WTC11 (cell line): ENCODE data around the gene GNA14. TPM values are rescaled to one million over a fixed set of nuclear protein-coding genes. Genes with fewer than 3 reads are reported as not detected.

ENCODE experiments used
- ATAC-seq: fragments of 200-7000 bp; cut with Tn5 transposase; 2 replicates; pipeline ENCODE4 v1.10.0; 2021; ENCODE audit warnings: mild to moderate bottlenecking, moderate library complexity
- CTCF ChIA-PET: fragments of 300-600 bp; sonication (Branson Sonifier 250); formaldehyde crosslinking; loops from one replicate; lab custom pipeline; 2021; ENCODE audit warnings: antibody characterized with exemption; lab: Charles Lee
- POLR2A ChIA-PET: fragments of 350-600 bp; sonication (Branson Sonifier 250); formaldehyde crosslinking; loops from one replicate; lab custom pipeline; 2021; ENCODE audit warnings: antibody characterized with exemption; lab: Charles Lee
- DNase-seq: peaks from one replicate; pipeline ENCODE4 v3.0.0; 2021; ENCODE audit warnings: low spot score
- H3K27ac Mint-ChIP-seq: 2 replicates; pipeline ENCODE4 v1.8.0; 2021; ENCODE audit warnings: mixed read lengths
- H3K27me3 Mint-ChIP-seq: 2 replicates; pipeline ENCODE4 v1.8.0; 2021; ENCODE audit warnings: low read depth, mild to moderate bottlenecking, moderate library complexity, mixed read lengths
- H3K36me3 Mint-ChIP-seq: 2 replicates; pipeline ENCODE4 v1.8.0; 2021; ENCODE audit warnings: mixed read lengths
- H3K4me1 Mint-ChIP-seq: 2 replicates; pipeline ENCODE4 v1.8.0; 2022; ENCODE audit warnings: mixed read lengths
- H3K4me3 Mint-ChIP-seq: 2 replicates; pipeline ENCODE4 v1.8.0; 2021; ENCODE audit warnings: mild to moderate bottlenecking, moderate library complexity, mixed read lengths
- H3K9me3 Mint-ChIP-seq: 2 replicates; pipeline ENCODE4 v1.8.0; 2021; ENCODE audit warnings: mixed read lengths
- E2F4 ChIP-seq: sonication (generic); formaldehyde crosslinking; IDR thresholded peaks from 2 replicates; pipeline ENCODE4 v1.8.1; 2022; ENCODE audit warnings: low read depth, mild to moderate bottlenecking, moderate library complexity, missing genetic modification reagents, borderline replicate concordance
- ELF4 ChIP-seq: sonication (generic); formaldehyde crosslinking; IDR thresholded peaks from 2 replicates; pipeline ENCODE4 v1.8.1; 2022; ENCODE audit warnings: low read depth, mild to moderate bottlenecking, moderate library complexity, missing genetic modification reagents
- ERG ChIP-seq: fragments of 250-450 bp; sonication (Bioruptor Pico); IDR thresholded peaks from 2 replicates; pipeline ENCODE4 v1.8.0; 2021; ENCODE audit warnings: mild to moderate bottlenecking
- ETV6 ChIP-seq: sonication (generic); formaldehyde crosslinking; IDR thresholded peaks from 2 replicates; pipeline ENCODE4 v1.8.1; 2022; ENCODE audit warnings: mild to moderate bottlenecking, missing genetic modification reagents
- IRF2 ChIP-seq: sonication (generic); formaldehyde crosslinking; IDR thresholded peaks from 2 replicates; pipeline ENCODE4 v1.8.0; 2022; ENCODE audit warnings: low read depth, missing genetic modification reagents, borderline replicate concordance
- JAZF1 ChIP-seq: fragments of 250-450 bp; sonication (Bioruptor Pico); IDR thresholded peaks from 2 replicates; pipeline ENCODE4 v1.9.0; 2021; ENCODE audit warnings: moderate library complexity, mild to moderate bottlenecking, inconsistent platforms
- JUN ChIP-seq: sonication (generic); formaldehyde crosslinking; IDR thresholded peaks from 2 replicates; pipeline ENCODE4 v1.8.0; 2023; ENCODE audit warnings: mild to moderate bottlenecking, missing genetic modification reagents
- KAT7 ChIP-seq: sonication (generic); formaldehyde crosslinking; IDR thresholded peaks from 2 replicates; pipeline ENCODE4 v1.8.1; 2023; ENCODE audit warnings: missing genetic modification reagents, mild to moderate bottlenecking, borderline replicate concordance
- MYBL2 ChIP-seq: sonication (generic); formaldehyde crosslinking; IDR thresholded peaks from 2 replicates; pipeline ENCODE4 v1.8.1; 2023; ENCODE audit warnings: mild to moderate bottlenecking, moderate library complexity, missing genetic modification reagents
- NFYB ChIP-seq: sonication (generic); formaldehyde crosslinking; conservative IDR thresholded peaks from 2 replicates; pipeline ENCODE4 v1.8.0; 2022; ENCODE audit warnings: low read depth, missing genetic modification reagents
- RORB ChIP-seq: fragments of 250-450 bp; sonication (Bioruptor Pico); IDR thresholded peaks from 2 replicates; pipeline ENCODE4 v1.9.0; 2021; ENCODE audit warnings: mild to moderate bottlenecking
- SMAD3 ChIP-seq: sonication (generic); formaldehyde crosslinking; IDR thresholded peaks from 2 replicates; pipeline ENCODE4 v1.8.0; 2022; ENCODE audit warnings: missing genetic modification reagents, mild to moderate bottlenecking, borderline replicate concordance
- SMAD4 ChIP-seq: sonication (generic); formaldehyde crosslinking; IDR thresholded peaks from 2 replicates; pipeline ENCODE4 v1.8.0; 2022; ENCODE audit warnings: mild to moderate bottlenecking, missing genetic modification reagents
- USF1 ChIP-seq: sonication (generic); formaldehyde crosslinking; IDR thresholded peaks from 2 replicates; pipeline ENCODE4 v1.8.0; 2022; ENCODE audit warnings: mild to moderate bottlenecking, missing genetic modification reagents
- ZBTB43 ChIP-seq: sonication (generic); formaldehyde crosslinking; IDR thresholded peaks from 2 replicates; pipeline ENCODE4 v1.8.1; 2023; ENCODE audit warnings: mild to moderate bottlenecking, missing genetic modification reagents
- ZMAT4 ChIP-seq: fragments of 250-450 bp; sonication (Bioruptor Pico); IDR thresholded peaks from 2 replicates; pipeline ENCODE4 v1.9.0; 2021; ENCODE audit warnings: mild to moderate bottlenecking
- ZNF219 ChIP-seq: sonication (generic); formaldehyde crosslinking; IDR thresholded peaks from 2 replicates; pipeline ENCODE4 v1.8.0; 2023; ENCODE audit warnings: missing genetic modification reagents, mild to moderate bottlenecking, borderline replicate concordance
- ZNF263 ChIP-seq: sonication (generic); formaldehyde crosslinking; IDR thresholded peaks from 2 replicates; pipeline ENCODE4 v1.8.1; 2022; ENCODE audit warnings: low read depth, mild to moderate bottlenecking, moderate library complexity, missing genetic modification reagents
- ZNF396 ChIP-seq: fragments of 250-450 bp; sonication (Bioruptor Pico); IDR thresholded peaks from 2 replicates; pipeline ENCODE4 v1.8.0; 2021; ENCODE audit warnings: mild to moderate bottlenecking, moderate library complexity, borderline replicate concordance
- ZNF423 ChIP-seq: fragments of 250-450 bp; sonication (Bioruptor Pico); IDR thresholded peaks from 2 replicates; pipeline ENCODE4 v2.1.2; 2022; ENCODE audit warnings: mild to moderate bottlenecking, moderate library complexity
- ZNF512 ChIP-seq: sonication (generic); formaldehyde crosslinking; IDR thresholded peaks from 2 replicates; pipeline ENCODE4 v1.8.1; 2022; ENCODE audit warnings: missing genetic modification reagents, borderline replicate concordance
- ZNF532 ChIP-seq: fragments of 250-450 bp; sonication (Bioruptor Pico); IDR thresholded peaks from 2 replicates; pipeline ENCODE4 v1.9.0; 2021; ENCODE audit warnings: mild to moderate bottlenecking, borderline replicate concordance
- ZSCAN18 ChIP-seq: fragments of 250-450 bp; sonication (Bioruptor Pico); IDR thresholded peaks from 2 replicates; pipeline ENCODE4 v2.1.2; 2022; ENCODE audit warnings: mild to moderate bottlenecking, moderate library complexity
- total RNA-seq: library from RNA; stranded (reverse); gene quantifications from 3 replicates; pipeline ENCODE4 v1.2.3, GENCODE V29; 2021

The GNA14 gene
- total RNA-seq, 1 experiment from 2014 or later: 26.7 TPM

GRCh38 chr9:77511525-77511924 lies 136.6 kb downstream of the GNA14 start:
- Mint-ChIP-seq H3K4me1 (peaks cover 12% of the 10 kb centered on the region), H3K36me3 (0 out of 2 replicates have a peak, but pooled peaks cover 6% of the 10 kb centered on the region), H3K4me3 (no peak overlapping the region), H3K9me3 (no peaks in the 10 kb centered on the region), H3K27me3 (no peaks in the 10 kb centered on the region), H3K27ac (no peak overlapping the region)
- TF ChIP-seq MYBL2 (CRISPR knock-in tag): no peak
- TF ChIP-seq USF1: no peak
- no peak for TF ChIP-seq ZMAT4 (CRISPR knock-in tag)
- TF ChIP-seq ZNF532 (CRISPR knock-in tag): no peak
- TF ChIP-seq ZNF396 (CRISPR knock-in tag): no peak
- no peak for TF ChIP-seq E2F4 (CRISPR knock-in tag)
- no peak for TF ChIP-seq RORB (CRISPR knock-in tag)
- no peak for TF ChIP-seq ZNF512
- no peak for TF ChIP-seq ERG (CRISPR knock-in tag)
- TF ChIP-seq KAT7 (CRISPR knock-in tag): no peak
- TF ChIP-seq NFYB (CRISPR knock-in tag): no peak
- no peak for TF ChIP-seq IRF2 (CRISPR knock-in tag)
- POLR2A ChIA-PET: no interaction called here
- no peak for DNase-seq
- ATAC-seq: peak; percentile 22
- CTCF ChIA-PET: interaction anchor here (0.7 to 1.1 kb wide), 2 partner anchors 78 to 235 kb away, joined by 3 to 4 read pairs; no protein-coding TSS in a partner anchor

GRCh38 chr9:77510666-77511065 lies 137.5 kb downstream of the GNA14 start:
- Mint-ChIP-seq H3K27ac (no peak overlapping the region), H3K4me3 (no peak overlapping the region), H3K4me1 (peaks cover 12% of the 10 kb centered on the region), H3K27me3 (no peaks in the 10 kb centered on the region), H3K36me3 (0 out of 2 replicates have a peak, but pooled peaks cover 6% of the 10 kb centered on the region), H3K9me3 (no peaks in the 10 kb centered on the region)
- TF ChIP-seq ZNF219 (CRISPR knock-in tag): no peak
- TF ChIP-seq SMAD4 (CRISPR knock-in tag): no peak
- no peak for TF ChIP-seq SMAD3 (CRISPR knock-in tag)
- no peak for TF ChIP-seq ZSCAN18 (CRISPR knock-in tag)
- no peak for TF ChIP-seq ETV6 (CRISPR knock-in tag)
- TF ChIP-seq ELF4 (CRISPR knock-in tag): no peak
- TF ChIP-seq JAZF1 (CRISPR knock-in tag): no peak
- no peak for TF ChIP-seq ZNF423 (CRISPR knock-in tag)
- no peak for TF ChIP-seq ZBTB43 (CRISPR knock-in tag)
- no peak for TF ChIP-seq ZNF263 (CRISPR knock-in tag)
- no peak for TF ChIP-seq KAT7 (CRISPR knock-in tag)
- no peak for TF ChIP-seq JUN
- DNase-seq (no peak), ATAC-seq (no peak)
- CTCF ChIA-PET: interaction anchor here (1.1 kb wide), 1 partner anchor 77 kb away, joined by 4 read pairs; no protein-coding TSS in a partner anchor
- POLR2A ChIA-PET: interaction anchor here (0.5 kb wide), 1 partner anchor 208 kb away, joined by 6 read pairs; no protein-coding TSS in a partner anchor
